HepG2 (cell line): ENCODE measurements around the gene SRCAP. TPM values are rescaled to one million over a fixed set of nuclear protein-coding genes. Genes with fewer than 3 reads are reported as not detected.

ENCODE experiments used
- ATM ChIP-seq: fragments of 450-650 bp; IDR thresholded peaks from 2 replicates; pipeline ENCODE4 v1.7.1; 2017; ENCODE audit warnings: mild to moderate bottlenecking, borderline replicate concordance
- CC2D1A ChIP-seq: sonication (generic); formaldehyde crosslinking; IDR thresholded peaks from 2 replicates; pipeline ENCODE4 v1.8.1; 2023; ENCODE audit warnings: mild to moderate bottlenecking, missing genetic modification reagents
- EED ChIP-seq: sonication (generic); formaldehyde crosslinking; IDR thresholded peaks from 2 replicates; pipeline ENCODE4 v1.5.0; 2020; ENCODE audit warnings: mild to moderate bottlenecking, missing genetic modification reagents
- GATA4 ChIP-seq: sonication (generic); IDR thresholded peaks from 2 replicates; pipeline ENCODE4 v1.6.1; 2016; ENCODE audit warnings: antibody characterized with exemption, low read depth, borderline replicate concordance
- MAFF ChIP-seq: IDR thresholded peaks from 2 replicates; pipeline ENCODE4 v1.6.1; 2011; ENCODE audit warnings: low read depth, low read length, improper control_type of control experiment
- MIER3 ChIP-seq: IDR thresholded peaks from 2 replicates; pipeline ENCODE4 v1.6.1; 2016; ENCODE audit warnings: missing compliant biosample characterization, borderline replicate concordance
- NCOA1 ChIP-seq: sonication (generic); formaldehyde crosslinking; IDR thresholded peaks from 2 replicates; pipeline ENCODE4 v1.9.0; 2021; ENCODE audit warnings: missing genetic modification reagents
- RORA ChIP-seq: sonication (generic); formaldehyde crosslinking; IDR thresholded peaks from 2 replicates; pipeline ENCODE4 v1.5.0; 2020; ENCODE audit warnings: mild to moderate bottlenecking, missing genetic modification reagents, moderate library complexity
- SRSF4 ChIP-seq: fragments of 200-400 bp; formaldehyde crosslinking; IDR thresholded peaks from one replicate; pipeline ENCODE4 v1.6.1; 2018; ENCODE audit warnings: mild to moderate bottlenecking, low read depth, low read length, moderate library complexity; ENCODE audit not compliant: poor library complexity, severe bottlenecking
- ZMYM2 ChIP-seq: sonication (generic); formaldehyde crosslinking; IDR thresholded peaks from 2 replicates; pipeline ENCODE4 v1.8.0; 2022; ENCODE audit warnings: mild to moderate bottlenecking, missing genetic modification reagents
- ZNF260 ChIP-seq: sonication (generic); formaldehyde crosslinking; IDR thresholded peaks from 2 replicates; pipeline ENCODE4 v1.4.0; 2020; ENCODE audit warnings: missing genetic modification reagents, low read depth, mild to moderate bottlenecking, borderline replicate concordance
- ZNF614 ChIP-seq: IDR thresholded peaks from 2 replicates; pipeline ENCODE4 v1.6.1; 2018; ENCODE audit warnings: missing biosample characterization, missing genetic modification reagents, inconsistent platforms, borderline replicate concordance
- ZNF629 ChIP-seq: sonication (generic); formaldehyde crosslinking; conservative IDR thresholded peaks from 2 replicates; pipeline ENCODE4 v1.5.0; 2020; ENCODE audit warnings: missing genetic modification reagents
- ZNF746 ChIP-seq: sonication (generic); formaldehyde crosslinking; IDR thresholded peaks from 2 replicates; pipeline ENCODE4 v1.8.0; 2022; ENCODE audit warnings: mild to moderate bottlenecking, missing genetic modification reagents
- ZNF83 ChIP-seq: sonication (generic); formaldehyde crosslinking; IDR thresholded peaks from 2 replicates; pipeline ENCODE4 v1.4.0; 2020; ENCODE audit warnings: missing genetic modification reagents, mild to moderate bottlenecking, borderline replicate concordance
- ZSCAN29 ChIP-seq: sonication (generic); formaldehyde crosslinking; conservative IDR thresholded peaks from 2 replicates; pipeline ENCODE4 v1.4.0; 2020; ENCODE audit warnings: mild to moderate bottlenecking, missing genetic modification reagents
- polyA plus RNA-seq, 8 experiments: library from polyadenylated mRNA; depleted of rRNA in 3 of 8; stranded (reverse) in 7 of 8; unstranded in 1 of 8; fragments of >200 nt; fragmentation: Illumina TruSeq in 4 of 8; extraction: Trizol in 4 of 8; gene quantifications; 2 replicates each; pipeline versions ENCODE4 v1.2.1 to v1.2.3, GENCODE V29; 2011 to 2016; ENCODE audit warnings: low read depth in 4 of 8, missing spikeins in 1 of 8, mixed read lengths in 1 of 8; ENCODE audit not compliant: insufficient read depth in 1 of 8
- total RNA-seq, 5 experiments: library from RNA; depleted of rRNA; stranded (reverse); fragments of >200 nt; fragmentation: Illumina TruSeq; extraction: Trizol; gene quantifications; 2 replicates each; pipeline ENCODE4 v1.2.3, GENCODE V29; 2016; ENCODE audit warnings: low read depth in 1 of 5
- TF ChIP-seq, protein P1 (sequence below): sonication (generic); formaldehyde crosslinking; IDR thresholded peaks from 2 replicates; pipeline ENCODE4 v1.8.0; 2022; ENCODE audit warnings: mild to moderate bottlenecking, missing genetic modification reagents, moderate library complexity
- TF ChIP-seq, protein P2 (sequence below): sonication (generic); formaldehyde crosslinking; IDR thresholded peaks from 2 replicates; pipeline ENCODE4 v1.4.0; 2020; ENCODE audit warnings: mild to moderate bottlenecking, missing genetic modification reagents
- TF ChIP-seq, protein P3 (sequence below): sonication (generic); formaldehyde crosslinking; IDR thresholded peaks from 2 replicates; pipeline ENCODE4 v1.8.1; 2023; ENCODE audit warnings: mild to moderate bottlenecking, inconsistent platforms, moderate library complexity, missing genetic modification reagents, borderline replicate concordance
- TF ChIP-seq, protein P4 (sequence below): sonication (generic); formaldehyde crosslinking; IDR thresholded peaks from 2 replicates; pipeline ENCODE4 v1.5.0; 2020; ENCODE audit warnings: missing genetic modification reagents
- TF ChIP-seq, protein P5 (sequence below): sonication (generic); formaldehyde crosslinking; IDR thresholded peaks from 2 replicates; pipeline ENCODE4 v1.8.1; 2023; ENCODE audit warnings: missing genetic modification reagents, mild to moderate bottlenecking, borderline replicate concordance

Gene SRCAP
- total and polyA plus RNA-seq, 2 of the 13 experiments (the other 11 are each of a cell fraction or from before 2014, with no cell fraction given) = 4.9 to 9.0 TPM

DNA sequence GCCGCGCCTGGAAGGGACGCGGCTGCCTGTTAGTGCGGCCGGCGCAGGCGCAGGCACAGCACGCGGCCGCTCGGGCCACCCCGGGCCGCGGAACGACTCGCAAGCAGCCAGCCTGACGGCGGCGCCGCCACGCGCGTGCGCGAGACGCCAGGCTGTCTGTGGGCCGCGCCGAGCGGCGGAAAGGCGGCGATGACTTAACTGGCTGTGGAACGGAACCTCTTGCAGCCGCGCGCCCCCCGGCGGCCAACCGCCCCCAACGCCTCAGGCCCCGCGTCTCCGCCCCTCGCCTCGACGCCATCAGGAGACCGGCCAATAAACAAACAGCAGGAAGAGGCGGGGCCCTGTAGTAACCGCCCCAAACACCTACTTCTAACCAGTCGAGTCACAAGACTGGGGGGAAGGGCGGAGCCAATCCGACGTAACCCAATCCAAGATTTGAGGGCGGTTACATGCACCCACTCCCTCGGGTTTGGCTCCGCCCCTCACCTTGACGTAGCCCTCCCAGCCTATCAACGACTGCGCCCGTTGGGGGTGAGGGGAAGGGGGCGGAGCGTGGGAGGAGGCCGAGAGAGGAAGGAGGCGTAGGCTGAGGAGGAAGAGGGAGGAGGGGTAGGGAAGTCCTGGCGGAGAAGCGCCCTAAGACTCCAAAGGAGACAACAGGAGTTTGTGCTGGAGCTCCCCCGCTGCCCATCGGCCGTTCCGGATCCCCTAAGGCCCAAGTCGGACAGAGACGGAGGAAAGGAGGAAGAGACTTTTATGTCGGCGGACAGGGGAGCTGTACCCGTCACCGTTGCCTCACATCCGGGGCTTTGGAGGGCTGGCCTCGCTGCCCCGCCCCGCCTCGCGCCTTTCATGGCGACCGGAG, 40.9 kb upstream of the SRCAP start, which contains the start of gene FBRS (continued):
- TF ChIP-seq, protein P1, sequence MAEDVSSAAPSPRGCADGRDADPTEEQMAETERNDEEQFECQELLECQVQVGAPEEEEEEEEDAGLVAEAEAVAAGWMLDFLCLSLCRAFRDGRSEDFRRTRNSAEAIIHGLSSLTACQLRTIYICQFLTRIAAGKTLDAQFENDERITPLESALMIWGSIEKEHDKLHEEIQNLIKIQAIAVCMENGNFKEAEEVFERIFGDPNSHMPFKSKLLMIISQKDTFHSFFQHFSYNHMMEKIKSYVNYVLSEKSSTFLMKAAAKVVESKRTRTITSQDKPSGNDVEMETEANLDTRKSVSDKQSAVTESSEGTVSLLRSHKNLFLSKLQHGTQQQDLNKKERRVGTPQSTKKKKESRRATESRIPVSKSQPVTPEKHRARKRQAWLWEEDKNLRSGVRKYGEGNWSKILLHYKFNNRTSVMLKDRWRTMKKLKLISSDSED (CRISPR knock-in tag) = no peak
- TF ChIP-seq ZNF629 (CRISPR knock-in tag) = no peak
- no peak for TF ChIP-seq ATM
- TF ChIP-seq, protein P2, sequence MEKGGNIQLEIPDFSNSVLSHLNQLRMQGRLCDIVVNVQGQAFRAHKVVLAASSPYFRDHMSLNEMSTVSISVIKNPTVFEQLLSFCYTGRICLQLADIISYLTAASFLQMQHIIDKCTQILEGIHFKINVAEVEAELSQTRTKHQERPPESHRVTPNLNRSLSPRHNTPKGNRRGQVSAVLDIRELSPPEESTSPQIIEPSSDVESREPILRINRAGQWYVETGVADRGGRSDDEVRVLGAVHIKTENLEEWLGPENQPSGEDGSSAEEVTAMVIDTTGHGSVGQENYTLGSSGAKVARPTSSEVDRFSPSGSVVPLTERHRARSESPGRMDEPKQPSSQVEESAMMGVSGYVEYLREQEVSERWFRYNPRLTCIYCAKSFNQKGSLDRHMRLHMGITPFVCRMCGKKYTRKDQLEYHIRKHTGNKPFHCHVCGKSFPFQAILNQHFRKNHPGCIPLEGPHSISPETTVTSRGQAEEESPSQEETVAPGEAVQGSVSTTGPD (CRISPR knock-in tag) = no peak
- TF ChIP-seq, protein P3, sequence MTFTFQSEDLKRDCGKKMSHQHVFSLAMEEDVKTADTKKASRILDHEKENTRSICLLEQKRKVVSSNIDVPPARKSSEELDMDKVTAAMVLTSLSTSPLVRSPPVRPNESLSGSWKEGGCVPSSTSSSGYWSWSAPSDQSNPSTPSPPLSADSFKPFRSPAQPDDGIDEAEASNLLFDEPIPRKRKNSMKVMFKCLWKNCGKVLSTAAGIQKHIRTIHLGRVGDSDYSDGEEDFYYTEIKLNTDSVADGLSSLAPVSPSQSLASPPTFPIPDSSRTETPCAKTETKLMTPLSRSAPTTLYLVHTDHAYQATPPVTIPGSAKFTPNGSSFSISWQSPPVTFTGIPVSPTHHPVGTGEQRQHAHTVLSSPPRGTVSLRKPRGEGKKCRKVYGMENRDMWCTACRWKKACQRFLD (CRISPR knock-in tag) = 0 out of 2 replicates have a peak, but pooled peaks have one; percentile 55
- no peak for TF ChIP-seq CC2D1A
- TF ChIP-seq NCOA1 = no peak; the same call in 1 of the 2 replicates
- no peak for TF ChIP-seq MAFF
- TF ChIP-seq GATA4 = 0 out of 2 replicates have a peak, but pooled peaks have one; percentile 22
- TF ChIP-seq ZNF83 = 0 out of 2 replicates have a peak, but pooled peaks have one; percentile 16
- TF ChIP-seq, protein P4, sequence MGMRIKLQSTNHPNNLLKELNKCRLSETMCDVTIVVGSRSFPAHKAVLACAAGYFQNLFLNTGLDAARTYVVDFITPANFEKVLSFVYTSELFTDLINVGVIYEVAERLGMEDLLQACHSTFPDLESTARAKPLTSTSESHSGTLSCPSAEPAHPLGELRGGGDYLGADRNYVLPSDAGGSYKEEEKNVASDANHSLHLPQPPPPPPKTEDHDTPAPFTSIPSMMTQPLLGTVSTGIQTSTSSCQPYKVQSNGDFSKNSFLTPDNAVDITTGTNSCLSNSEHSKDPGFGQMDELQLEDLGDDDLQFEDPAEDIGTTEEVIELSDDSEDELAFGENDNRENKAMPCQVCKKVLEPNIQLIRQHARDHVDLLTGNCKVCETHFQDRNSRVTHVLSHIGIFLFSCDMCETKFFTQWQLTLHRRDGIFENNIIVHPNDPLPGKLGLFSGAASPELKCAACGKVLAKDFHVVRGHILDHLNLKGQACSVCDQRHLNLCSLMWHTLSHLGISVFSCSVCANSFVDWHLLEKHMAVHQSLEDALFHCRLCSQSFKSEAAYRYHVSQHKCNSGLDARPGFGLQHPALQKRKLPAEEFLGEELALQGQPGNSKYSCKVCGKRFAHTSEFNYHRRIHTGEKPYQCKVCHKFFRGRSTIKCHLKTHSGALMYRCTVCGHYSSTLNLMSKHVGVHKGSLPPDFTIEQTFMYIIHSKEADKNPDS = no peak
- TF ChIP-seq, protein P5, sequence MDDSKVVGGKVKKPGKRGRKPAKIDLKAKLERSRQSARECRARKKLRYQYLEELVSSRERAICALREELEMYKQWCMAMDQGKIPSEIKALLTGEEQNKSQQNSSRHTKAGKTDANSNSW = no peak
- no peak for TF ChIP-seq SRSF4
- TF ChIP-seq ZNF614 = 0 out of 2 replicates have a peak, but pooled peaks have one; percentile 24
- TF ChIP-seq EED (CRISPR knock-in tag) = 0 out of 2 replicates have a peak, but pooled peaks have one; percentile 19
- peak; percentile 81 for TF ChIP-seq ZNF746 (CRISPR knock-in tag)
- no peak for TF ChIP-seq ZNF260
- TF ChIP-seq ZMYM2 (CRISPR knock-in tag) = peak; percentile 97
- TF ChIP-seq MIER3 (CRISPR knock-in tag) = 0 out of 2 replicates have a peak, but pooled peaks have one; percentile 66
- no peak; the same call in 1 of the 2 replicates for TF ChIP-seq ZSCAN29 (CRISPR knock-in tag)
- no peak for TF ChIP-seq RORA (CRISPR knock-in tag)
